Glomerular endothelial cell (primary cell): ENCODE results near the gene GOLT1A. TPM values are rescaled to one million over a fixed set of nuclear protein-coding genes. Genes with fewer than 3 reads are reported as not detected.
"Not testable (repeated sequence)": the region's sequence is repeated elsewhere in the genome, so short reads cannot be mapped to it uniquely, and the experiment has no call there.

Source experiments
- DNase-seq: peaks from one replicate; pipeline ENCODE4 v3.0.0-alpha.2; 2011; ENCODE audit warnings: low read depth, low spot score; ENCODE audit errors: extremely low read depth
- total RNA-seq: library from RNA; depleted of rRNA; stranded (reverse); fragments of >200 nt; gene quantifications from 2 replicates; pipeline ENCODE4 v1.2.3, GENCODE V29; 2015

Gene GOLT1A
- total RNA-seq, 1 donor from 2014 or later, result not detected

GRCh38 chr1:204249736-204250427, 36.1 kb upstream of the GOLT1A start:
- no peak for DNase-seq

GRCh38 chr1:204248954-204249353, 35.2 kb upstream of the GOLT1A start:
- DNase-seq, result no peak

DNA sequence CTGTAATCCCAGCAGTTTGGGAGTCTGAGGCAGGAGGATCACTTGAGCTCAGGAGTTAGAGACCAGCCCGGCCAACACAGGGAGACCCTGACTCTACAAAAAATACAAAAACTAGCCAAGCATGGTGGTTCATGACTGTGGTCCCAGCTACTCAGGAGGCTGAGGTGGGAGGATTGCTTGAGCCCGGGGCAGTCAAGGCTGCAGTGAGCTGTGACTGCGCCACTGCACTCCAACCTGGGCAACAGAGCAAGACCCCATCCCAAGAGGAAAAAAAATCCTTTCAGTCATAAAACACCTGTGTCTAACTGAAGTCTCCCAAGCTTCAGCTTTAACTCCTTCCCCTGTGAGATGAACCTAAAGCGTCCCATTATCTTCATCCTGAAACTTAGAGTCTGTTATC, 33.1 kb upstream of the GOLT1A start:
- no peak for DNase-seq

DNA sequence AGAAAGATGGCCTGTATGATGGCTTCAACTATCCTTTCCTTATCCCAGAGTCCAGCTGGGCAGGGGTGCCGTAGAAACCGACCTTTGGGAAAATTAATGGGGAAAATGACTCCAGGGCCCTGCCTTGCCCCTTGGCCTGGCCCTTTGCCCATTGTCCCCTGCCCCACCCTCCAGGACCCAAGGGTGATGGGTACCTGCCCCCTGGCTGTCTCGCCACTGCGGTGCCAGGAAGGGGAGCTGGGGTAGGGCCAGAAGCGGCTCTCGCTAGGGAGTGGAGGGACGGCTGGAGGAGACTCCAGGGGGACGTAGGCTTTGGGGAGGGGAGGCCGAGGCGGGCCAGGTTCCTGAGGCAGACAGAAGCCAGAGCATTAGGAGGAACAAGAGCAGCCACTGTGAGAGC, 29.1 kb upstream of the GOLT1A start:
- no peak for DNase-seq

- no peak for DNase-seq
These were observed 28.1 kb upstream of the GOLT1A start for GRCh38 chr1:204241914-204242313.

- no peak for DNase-seq
These were observed 27.3 kb upstream of the GOLT1A start for GRCh38 chr1:204241050-204241449.

GRCh38 chr1:204240233-204240632, 26.4 kb upstream of the GOLT1A start:
- no peak for DNase-seq

DNA sequence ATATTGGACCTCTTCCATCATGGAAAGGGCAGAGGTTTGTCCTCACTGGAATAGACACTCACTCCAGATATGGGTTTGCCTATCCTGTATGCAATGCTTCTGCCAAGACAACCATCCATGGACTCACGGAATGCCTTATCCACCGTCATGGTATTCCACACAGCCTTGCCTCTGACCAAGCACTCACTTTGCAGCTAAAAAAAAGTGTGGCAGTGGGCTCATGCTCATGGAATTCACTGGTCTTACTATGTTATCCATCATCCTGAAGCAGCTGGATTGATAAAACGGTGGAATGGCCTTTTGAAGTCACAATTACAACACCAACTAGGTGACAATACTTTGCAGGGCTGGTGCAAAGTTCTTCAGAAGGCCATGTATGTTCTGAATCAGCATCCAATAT, 25.6 kb upstream of the GOLT1A start:
- DNase-seq, result not testable (repeated sequence)

- not testable (repeated sequence) for DNase-seq
These were observed 24.7 kb upstream of the GOLT1A start for GRCh38 chr1:204238520-204238919.

DNA sequence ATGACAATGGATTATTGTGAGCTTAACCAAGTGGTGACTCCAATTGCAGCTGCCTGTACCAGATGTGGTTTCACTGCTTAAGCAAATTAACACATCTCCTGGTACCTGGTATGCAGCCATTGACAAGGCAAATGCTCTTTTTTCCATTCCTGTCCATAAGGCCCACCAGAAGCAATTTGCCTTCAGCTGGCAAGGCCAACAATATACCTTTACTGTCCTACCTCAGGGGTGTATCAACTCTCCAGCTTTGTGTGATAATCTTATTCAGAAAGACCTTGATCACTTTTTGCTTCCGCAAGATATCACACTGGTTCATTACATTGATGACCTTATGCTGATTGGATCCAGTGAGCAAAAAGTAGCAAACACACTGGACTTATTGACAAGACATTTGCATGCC, 23.7 kb upstream of the GOLT1A start:
- DNase-seq, result not testable (repeated sequence)

DNA sequence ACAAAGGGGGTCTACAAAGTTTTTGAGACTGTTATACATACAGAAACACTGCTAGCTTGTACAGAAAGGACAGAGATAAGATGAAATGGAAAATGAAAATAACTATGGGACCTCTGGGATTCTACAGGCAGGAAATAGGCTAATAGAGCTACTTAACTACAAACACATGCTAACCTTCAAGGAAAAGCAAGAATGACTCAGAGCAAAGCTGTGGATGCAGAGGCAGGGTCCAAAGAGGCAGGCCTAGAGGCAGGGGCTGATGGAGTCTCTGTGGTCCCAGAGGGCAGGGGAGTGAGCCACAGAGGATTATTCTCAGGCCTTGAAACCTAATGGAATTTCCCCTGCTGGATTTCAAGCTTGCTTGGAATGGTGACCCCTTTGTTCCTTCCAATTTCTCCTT, 18.7 kb upstream of the GOLT1A start:
- DNase-seq, result no peak

- no peak for DNase-seq
These were observed 16.4 kb upstream of the GOLT1A start for GRCh38 chr1:204230211-204230610.

DNA sequence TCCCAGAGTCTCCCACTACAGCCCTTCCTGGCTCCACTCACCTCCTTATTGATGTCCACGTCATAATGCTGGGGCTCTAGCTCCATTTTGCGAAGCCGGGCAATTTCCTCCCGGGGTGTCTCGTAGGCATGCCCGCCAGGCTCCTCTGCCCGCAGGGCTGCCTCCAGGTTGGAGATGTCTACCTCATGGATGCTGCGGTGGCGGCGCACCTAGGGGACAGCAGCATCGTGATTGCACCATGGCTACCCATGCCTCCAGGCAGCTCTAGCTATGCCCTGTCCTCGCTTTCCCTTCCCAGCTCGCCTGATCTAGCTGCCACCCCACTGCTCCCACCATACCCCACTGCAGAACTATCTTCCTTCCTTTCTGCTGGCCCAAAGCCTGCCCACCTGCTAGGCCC, 15.1 kb upstream of the GOLT1A start:
- DNase-seq, result no peak

DNA sequence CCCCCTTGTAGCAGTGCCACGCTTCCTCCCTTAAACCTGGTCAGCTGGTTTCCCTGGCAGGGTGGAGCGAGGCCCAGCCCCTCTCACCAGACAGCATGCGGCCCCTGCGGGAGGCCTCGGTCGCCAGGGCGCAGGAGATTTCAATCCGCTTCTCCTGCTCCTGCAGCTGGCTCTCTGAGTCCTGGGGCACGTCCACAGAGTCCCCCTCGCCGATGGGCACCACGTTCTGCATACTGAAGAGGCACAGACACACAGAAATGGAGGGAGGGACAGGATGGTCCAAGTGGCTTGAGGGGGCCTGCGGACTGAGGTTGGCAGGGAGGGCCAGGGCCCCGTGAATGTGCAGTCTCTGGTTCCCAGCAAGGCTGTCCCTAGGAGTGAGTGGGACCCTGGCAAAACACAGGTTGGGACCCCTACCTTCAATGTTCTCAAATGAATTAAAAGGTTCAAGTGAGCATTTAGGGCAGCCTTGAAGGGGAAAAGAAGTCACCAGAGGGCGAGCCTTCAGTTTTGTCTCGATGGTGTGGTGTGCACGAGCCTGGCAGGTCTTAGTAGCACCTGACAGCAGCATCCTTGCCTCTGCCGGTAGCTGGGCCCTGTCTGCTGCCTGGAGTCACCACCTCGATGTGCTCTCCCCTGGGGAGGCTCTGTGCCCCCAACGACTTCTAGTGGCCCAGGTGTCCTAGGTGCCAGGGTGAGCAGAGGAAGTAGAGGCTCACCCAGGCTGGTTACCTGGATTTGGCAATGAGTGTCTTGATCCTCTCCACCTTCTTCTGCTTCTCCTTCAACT, 14.4 kb upstream of the GOLT1A start:
- no peak for DNase-seq

DNA sequence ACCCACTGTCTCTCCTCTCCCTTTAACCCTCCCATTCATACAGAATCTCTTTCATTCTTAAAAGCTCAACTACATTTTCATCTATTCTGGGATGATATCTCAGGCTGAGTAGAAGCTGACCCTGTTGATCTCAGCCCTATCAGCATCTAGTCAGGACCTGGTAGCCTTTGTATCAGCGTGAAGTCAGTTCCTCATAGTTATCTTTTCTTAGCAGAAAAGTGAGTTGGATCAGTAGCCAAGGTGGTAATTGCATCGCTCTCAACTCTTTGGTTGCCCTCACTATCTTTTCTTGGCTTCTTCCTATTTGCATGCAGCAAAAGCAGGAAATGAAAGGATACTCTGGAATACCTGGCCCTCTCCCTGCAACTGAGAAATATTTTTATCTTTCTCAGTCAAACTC, 13.6 kb upstream of the GOLT1A start:
- no peak for DNase-seq

DNA sequence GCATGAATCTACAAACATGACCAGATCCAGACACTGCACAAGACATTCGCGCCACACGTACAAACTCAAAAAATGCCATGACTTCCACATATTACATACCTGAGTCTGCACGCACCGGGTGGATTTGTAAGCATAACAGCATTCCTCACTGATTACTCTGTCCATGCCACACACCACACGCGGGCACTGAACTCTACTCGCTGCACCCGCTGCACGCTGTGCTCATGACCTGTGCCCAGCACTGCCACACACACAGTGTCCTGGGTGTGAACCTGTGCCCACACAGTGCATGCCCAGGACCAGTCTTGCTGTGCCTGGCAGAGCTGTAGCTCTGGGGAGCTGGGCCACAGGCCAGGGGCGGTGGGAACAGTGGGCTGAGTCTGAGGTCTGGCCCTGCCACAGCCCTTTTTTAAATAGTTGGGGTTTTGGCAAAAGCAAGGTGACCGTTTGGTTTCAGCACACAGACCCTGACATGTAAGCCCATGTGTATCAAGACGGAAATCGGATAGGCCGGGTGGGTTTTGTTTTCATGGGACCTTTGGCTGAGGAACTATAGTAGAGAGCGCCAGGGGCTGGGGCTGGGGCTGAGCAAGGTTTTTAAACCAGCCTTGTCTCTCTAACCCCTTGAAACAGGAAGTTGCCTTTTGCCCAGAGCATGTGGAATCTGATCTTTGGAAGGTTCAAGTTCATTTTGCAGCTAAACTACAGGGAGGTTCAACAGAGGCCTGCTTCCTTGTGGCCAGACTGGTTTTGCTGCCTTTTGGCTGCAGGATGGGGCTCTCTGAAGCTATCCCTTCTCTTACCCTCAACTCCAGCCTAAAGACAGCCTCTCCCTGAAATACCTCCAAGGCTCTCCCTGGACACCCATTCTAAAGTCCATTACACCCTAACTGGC, 12.3 kb upstream of the GOLT1A start:
- DNase-seq, result no peak

- DNase-seq, result no peak
These were observed 10.9 kb upstream of the GOLT1A start for GRCh38 chr1:204224655-204225054.

DNA sequence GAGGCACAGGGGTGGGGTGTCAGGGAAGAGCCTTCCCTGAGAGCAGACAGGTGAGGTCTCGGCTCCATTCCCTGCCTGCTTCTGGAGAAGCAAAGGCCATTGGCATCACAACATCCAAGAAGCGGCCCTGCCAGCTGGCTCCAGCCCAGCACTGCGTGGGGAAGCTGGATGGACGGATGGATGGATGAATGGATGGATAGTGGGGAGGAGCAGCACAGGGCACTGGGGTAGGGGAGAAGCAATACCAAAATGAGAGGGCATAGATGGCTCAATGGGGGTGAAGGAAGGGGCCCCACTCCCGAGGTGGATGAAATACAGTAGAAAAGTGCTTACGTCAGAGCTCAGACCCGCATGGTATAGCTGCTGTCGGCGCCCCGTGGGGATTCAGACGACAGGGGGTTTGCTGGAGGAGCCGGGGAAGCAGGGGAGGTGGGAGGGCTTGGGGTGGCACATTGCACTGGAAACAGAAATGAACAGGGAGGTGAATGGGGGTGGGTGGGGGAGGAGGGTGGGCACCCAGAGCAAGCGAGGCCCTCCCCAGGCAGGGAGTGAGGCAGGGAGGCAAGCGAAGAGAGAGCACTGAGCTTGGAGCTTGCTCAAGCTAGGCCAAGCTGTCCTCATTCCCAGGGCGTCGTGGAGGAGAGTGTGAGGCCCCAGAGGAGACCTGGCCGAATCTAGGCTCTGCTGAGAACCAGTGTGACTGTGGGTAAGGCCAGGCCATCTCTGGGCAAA, 9.5 kb upstream of the GOLT1A start:
- DNase-seq, result no peak

DNA sequence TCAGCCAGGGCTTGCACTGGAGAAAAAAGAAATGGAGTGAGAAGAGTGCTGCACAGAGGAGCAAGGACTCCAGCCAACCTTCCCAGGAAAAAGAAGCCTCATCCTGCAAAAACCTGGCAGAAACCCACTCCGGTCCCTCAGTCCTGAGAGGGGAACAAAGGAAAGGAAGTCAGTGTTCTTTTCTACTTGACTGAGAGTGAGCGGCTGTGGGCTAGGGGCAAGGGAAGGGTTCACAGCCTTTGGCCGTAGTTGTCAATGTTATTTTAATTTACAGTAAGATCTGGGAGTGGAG, 8.9 kb upstream of the GOLT1A start:
- DNase-seq, result no peak

GRCh38 chr1:204222006-204222763, 8.4 kb upstream of the GOLT1A start:
- DNase-seq, result no peak
